Caco-2 (cell line): Measurements from ENCODE around the gene GCH1. TPM values are rescaled to one million over a fixed set of nuclear protein-coding genes. Genes with fewer than 3 reads are reported as not detected.
A peak's percentile ranks its signal among the peaks of the same experiment; 100 is the strongest.

Experiments
- BruUV-seq: library from RNA; stranded (reverse); fragments of 400-500 nt; replicated peaks from 2 replicates; lab custom pipeline; 2021; lab: Mats Ljungman, UMichigan
- CTCF ChIA-PET: fragments of 300-600 bp; sonication (Branson Sonifier 250); formaldehyde crosslinking; loops from one replicate; lab custom pipeline; 2022; ENCODE audit warnings: antibody characterized with exemption; lab: Charles Lee
- POLR2A ChIA-PET: fragments of 300-600 bp; sonication (Branson Sonifier 250); formaldehyde crosslinking; loops from one replicate; lab custom pipeline; 2022; ENCODE audit warnings: antibody characterized with exemption; lab: Charles Lee
- DNase-seq, 2 experiments: peaks; one replicate each; pipeline versions ENCODE4 v3.0.0 to v3.0.0-alpha.2; 2020 to 2022
- H3K27me3 ChIP-seq: replicated peaks from 2 replicates; pipeline ENCODE4 v1.6.0; 2011; ENCODE audit warnings: low read length; ENCODE audit not compliant: control insufficient read depth, insufficient read depth
- H3K36me3 ChIP-seq: 2 replicates; pipeline ENCODE4 v1.5.1; 2011; ENCODE audit warnings: low read length; ENCODE audit not compliant: control insufficient read depth, insufficient read depth
- H3K4me1 ChIP-seq: fragments of 250-450 bp; sonication (Bioruptor Pico); 2 replicates; pipeline ENCODE4 v1.5.1; 2020; ENCODE audit warnings: mild to moderate bottlenecking
- H3K4me3 ChIP-seq: 2 replicates; pipeline ENCODE4 v1.5.1; 2011; ENCODE audit warnings: low read depth, mild to moderate bottlenecking, control low read depth, low read length
- H3K9me3 ChIP-seq: fragments of 250-450 bp; sonication (Bioruptor Pico); 2 replicates; pipeline ENCODE4 v1.5.1; 2020; ENCODE audit warnings: mild to moderate bottlenecking, moderate library complexity
- H3K27ac Mint-ChIP-seq: one replicate; pipeline ENCODE4 v1.8.0; 2022; ENCODE audit warnings: mixed read lengths; ENCODE audit not compliant: unreplicated experiment
- H3K27me3 Mint-ChIP-seq: one replicate; pipeline ENCODE4 v1.8.0; 2022; ENCODE audit warnings: mixed read lengths; ENCODE audit not compliant: insufficient read depth, unreplicated experiment
- H3K36me3 Mint-ChIP-seq: one replicate; pipeline ENCODE4 v1.8.0; 2022; ENCODE audit warnings: mild to moderate bottlenecking, mixed read lengths; ENCODE audit not compliant: insufficient read depth, unreplicated experiment
- H3K4me1 Mint-ChIP-seq: one replicate; pipeline ENCODE4 v1.8.0; 2022; ENCODE audit warnings: low read depth, mixed read lengths; ENCODE audit not compliant: unreplicated experiment
- H3K4me3 Mint-ChIP-seq: one replicate; pipeline ENCODE4 v1.8.0; 2022; ENCODE audit warnings: mild to moderate bottlenecking, moderate library complexity, mixed read lengths; ENCODE audit not compliant: unreplicated experiment
- H3K9me3 Mint-ChIP-seq: one replicate; pipeline ENCODE4 v1.8.0; 2022; ENCODE audit warnings: mixed read lengths; ENCODE audit not compliant: unreplicated experiment
- CTCF ChIP-seq, 2 experiments: fragments of 200-600 bp in 1 of 2; IDR thresholded peaks; 1 replicate in 1 of 2; 2 replicates in 1 of 2; pipeline versions ENCODE4 v1.5.1 to v1.8.0; 2011 to 2022; ENCODE audit warnings: antibody characterized with exemption in 1 of 2, control low read depth in 1 of 2, inconsistent platforms in 1 of 2, low read depth in 1 of 2, low read length in 1 of 2, mild to moderate bottlenecking in 1 of 2, moderate library complexity in 1 of 2; ENCODE audit not compliant: insufficient read depth in 1 of 2, severe bottlenecking in 1 of 2, unreplicated experiment in 1 of 2
- intact Hi-C: fragments of 100-400 bp; cut with micrococcal nuclease; formaldehyde crosslinking; loops from one replicate; pipeline ENCODE4 v1.10.0; 2022; ENCODE audit not compliant: unreplicated experiment
- total RNA-seq: library from RNA; stranded (reverse); gene quantifications from 2 replicates; pipeline ENCODE4 v1.2.3, GENCODE V29; 2022

GCH1 gene
- total RNA-seq, 1 experiment from 2014 or later, result 17.9 TPM

GRCh38 chr14:54840336-54840735 lies 62.3 kb downstream of the GCH1 start:
- no TSS peak for BruUV-seq
- no peak overlapping the region for H3K4me3 Mint-ChIP-seq
- ChIA-PET POLR2A (no interaction called here), CTCF (no interaction called here)
- H3K27me3 ChIP-seq, result no peaks in the 10 kb centered on the region
- no peak overlapping the region for H3K27ac Mint-ChIP-seq
- no peaks in the 10 kb centered on the region for H3K36me3 ChIP-seq
- H3K36me3 Mint-ChIP-seq, result peaks cover 5% of the 10 kb centered on the region
- H3K4me1 ChIP-seq, result peaks cover 24% of the 10 kb centered on the region
- no peaks in the 10 kb centered on the region for H3K27me3 Mint-ChIP-seq
- intact Hi-C loops, result no loop called here
- H3K9me3 ChIP-seq, result no peaks in the 10 kb centered on the region
- TF ChIP-seq CTCF (IDR thresholded peaks at IDR 0.05; ENCODE audit: insufficient read depth in 1 of 2, low read depth in 1 of 2, low read length in 1 of 2, severe bottlenecking in 1 of 2, unreplicated experiment in 1 of 2), result no peak
- no peak for DNase-seq
- no peaks in the 10 kb centered on the region for H3K9me3 Mint-ChIP-seq
- H3K4me1 Mint-ChIP-seq, result peaks cover 12% of the 10 kb centered on the region
- H3K4me3 ChIP-seq, result no peak overlapping the region

GRCh38 chr14:54839701-54840119 lies 62.9 kb downstream of the GCH1 start:
- DNase-seq, result peak; percentile 34 to 46
- CTCF ChIA-PET, result no interaction called here
- POLR2A ChIA-PET, result interaction anchor here (0.7 kb wide), 1 partner anchor 46 kb away, joined by 3 read pairs; no protein-coding TSS in a partner anchor
- H3K9me3 ChIP-seq, result no peaks in the 10 kb centered on the region
- no peak overlapping the region for H3K4me3 Mint-ChIP-seq
- H3K4me3 ChIP-seq, result no peak overlapping the region
- intact Hi-C loops, result loop anchor here (5.0 kb wide), 1 partner anchor 63 kb away; the partner anchor contains the start of gene GCH1
- no peaks in the 10 kb centered on the region for H3K36me3 ChIP-seq
- H3K36me3 Mint-ChIP-seq, result peaks cover 4% of the 10 kb centered on the region
- H3K4me1 ChIP-seq, result peaks cover 24% of the 10 kb centered on the region
- no peak for TF ChIP-seq CTCF (IDR thresholded peaks at IDR 0.05; ENCODE audit: insufficient read depth in 1 of 2, low read depth in 1 of 2, low read length in 1 of 2, severe bottlenecking in 1 of 2, unreplicated experiment in 1 of 2)
- no peak overlapping the region for H3K27ac Mint-ChIP-seq
- no peaks in the 10 kb centered on the region for H3K27me3 ChIP-seq
- no peaks in the 10 kb centered on the region for H3K9me3 Mint-ChIP-seq
- H3K4me1 Mint-ChIP-seq, result peaks cover 12% of the 10 kb centered on the region
- H3K27me3 Mint-ChIP-seq, result no peaks in the 10 kb centered on the region
- BruUV-seq, result no TSS peak

GRCh38 chr14:54838931-54839512 lies 63.6 kb downstream of the GCH1 start:
- Mint-ChIP-seq H3K4me1 (peaks cover 8% of the 10 kb centered on the region), H3K4me3 (no peak overlapping the region), H3K27ac (no peak overlapping the region), H3K9me3 (no peaks in the 10 kb centered on the region), H3K36me3 (no peaks in the 10 kb centered on the region), H3K27me3 (no peaks in the 10 kb centered on the region)
- no peak for TF ChIP-seq CTCF (IDR thresholded peaks at IDR 0.05; ENCODE audit: insufficient read depth in 1 of 2, low read depth in 1 of 2, low read length in 1 of 2, severe bottlenecking in 1 of 2, unreplicated experiment in 1 of 2)
- Histone ChIP-seq H3K36me3 (no peaks in the 10 kb centered on the region), H3K4me3 (no peak overlapping the region), H3K4me1 (peaks cover 24% of the 10 kb centered on the region), H3K9me3 (no peaks in the 10 kb centered on the region), H3K27me3 (no peaks in the 10 kb centered on the region)
- DNase-seq, result no peak
- CTCF ChIA-PET, result no interaction called here
- no TSS peak for BruUV-seq
- POLR2A ChIA-PET, result interaction anchor here (0.7 kb wide), 1 partner anchor 47 kb away, joined by 3 read pairs; no protein-coding TSS in a partner anchor
- intact Hi-C loops, result loop anchor here (5.0 kb wide), 1 partner anchor 63 kb away; the partner anchor contains the start of gene GCH1
